NCI-H128 (cell line): ENCODE data around the gene MRAP.

Experiments
- DNase-seq: peaks from one replicate; lab custom pipeline; 2025; ENCODE audit not compliant: unreplicated experiment; lab: John Stamatoyannopoulos, UW

Gene MRAP

GRCh38 chr21:32347977-32348376 is 49.3 kb downstream of the MRAP start:
- DNase-seq = no peak

- DNase-seq = no peak
These were observed 50.1 kb downstream of the MRAP start for GRCh38 chr21:32348604-32349332.

DNA sequence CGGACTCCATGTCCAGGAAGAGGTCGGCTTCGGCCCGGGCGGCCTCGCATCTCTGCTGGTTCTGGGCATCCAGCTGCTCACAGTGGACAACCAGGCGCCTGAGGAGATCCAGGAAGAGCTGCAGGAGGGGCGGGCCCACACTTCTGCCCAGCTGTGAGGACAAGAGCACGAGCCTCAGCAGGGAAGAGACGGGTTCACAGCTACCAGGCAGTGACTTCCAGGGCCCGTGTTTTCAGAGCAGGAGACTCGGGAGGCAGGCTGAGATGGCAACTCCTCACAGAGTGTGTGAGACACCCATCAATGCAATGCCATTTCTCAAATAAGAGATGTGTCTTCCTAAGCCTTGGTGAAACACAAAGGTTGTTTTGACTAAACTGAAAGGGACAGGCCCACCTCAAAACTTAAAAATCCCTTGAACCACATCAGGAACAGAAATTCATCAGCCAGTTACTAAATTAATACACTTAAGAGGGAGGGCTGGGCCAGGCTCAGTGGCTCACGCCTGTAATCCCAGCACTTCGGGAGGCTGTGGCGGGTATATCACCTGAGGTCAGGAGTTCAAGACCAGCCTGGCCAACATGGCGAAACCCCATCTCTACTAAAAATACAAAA is 50.8 kb downstream of the MRAP start:
- DNase-seq = no peak

- DNase-seq = no peak
These were observed 51.7 kb downstream of the MRAP start for GRCh38 chr21:32350211-32350980.

- DNase-seq = no peak
These were observed 52.3 kb downstream of the MRAP start for GRCh38 chr21:32350981-32351380.

GRCh38 chr21:32351428-32351827 is 52.8 kb downstream of the MRAP start:
- DNase-seq = no peak

GRCh38 chr21:32352526-32352925 is 53.9 kb downstream of the MRAP start:
- no peak for DNase-seq

DNA sequence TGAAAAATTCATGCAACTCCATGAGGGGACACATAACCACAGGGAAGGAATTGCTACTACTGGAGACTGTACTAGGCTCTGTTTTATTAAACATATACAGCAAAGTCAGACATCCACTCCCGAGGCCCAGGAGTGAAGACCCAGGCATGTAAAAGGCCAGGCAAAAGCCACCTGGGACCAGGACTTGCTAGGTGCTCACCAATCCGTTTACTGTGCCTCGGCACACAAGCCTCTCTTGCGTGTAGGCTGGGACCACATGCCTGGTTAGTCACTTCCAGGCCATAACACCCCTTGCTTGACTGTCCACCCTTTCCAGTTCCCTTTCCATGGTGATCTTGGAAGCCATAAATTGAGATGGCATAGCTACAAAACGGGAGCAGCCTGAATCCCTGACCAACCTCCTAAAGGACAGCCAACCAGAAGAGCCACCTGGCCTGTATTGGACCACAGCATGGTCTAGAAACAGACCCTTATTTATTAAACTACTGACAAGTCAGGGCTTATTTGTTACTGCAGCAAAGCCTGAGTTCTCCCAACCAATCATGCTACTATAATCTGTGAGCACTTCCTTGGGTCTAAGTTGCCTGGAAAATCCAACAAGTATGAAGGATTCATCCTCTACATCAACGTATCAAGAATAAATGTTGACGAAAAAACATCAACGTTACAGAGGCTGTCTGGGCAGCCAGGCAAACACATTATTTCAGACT is 54.5 kb downstream of the MRAP start:
- DNase-seq = no peak

DNA sequence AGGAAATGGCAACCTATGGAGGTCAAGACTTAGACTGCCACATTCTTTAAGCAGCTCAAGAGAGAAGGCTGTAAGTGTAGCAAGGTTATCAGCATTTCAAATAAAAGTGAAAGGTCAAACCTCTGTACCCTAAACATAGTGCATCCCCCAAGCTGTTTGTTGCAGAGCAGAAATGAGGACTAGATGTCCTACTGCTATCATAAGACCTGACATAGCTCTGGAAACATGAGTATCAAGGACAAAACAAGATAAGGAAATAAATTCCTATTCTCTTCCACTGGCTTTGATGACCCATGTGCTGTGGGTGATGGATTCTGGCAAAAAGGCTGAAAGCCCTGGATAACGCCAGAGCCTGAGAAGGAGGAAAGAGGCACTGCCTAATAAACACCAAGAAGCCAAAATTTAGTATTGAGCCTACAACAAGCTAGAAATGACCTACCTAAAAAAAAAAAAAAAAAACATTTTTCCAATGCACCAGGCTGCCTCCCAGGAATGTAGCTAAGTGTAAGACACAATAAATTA is 58.3 kb downstream of the MRAP start:
- DNase-seq = no peak

GRCh38 chr21:32359719-32360260 is 61.1 kb downstream of the MRAP start:
- no peak for DNase-seq

DNA sequence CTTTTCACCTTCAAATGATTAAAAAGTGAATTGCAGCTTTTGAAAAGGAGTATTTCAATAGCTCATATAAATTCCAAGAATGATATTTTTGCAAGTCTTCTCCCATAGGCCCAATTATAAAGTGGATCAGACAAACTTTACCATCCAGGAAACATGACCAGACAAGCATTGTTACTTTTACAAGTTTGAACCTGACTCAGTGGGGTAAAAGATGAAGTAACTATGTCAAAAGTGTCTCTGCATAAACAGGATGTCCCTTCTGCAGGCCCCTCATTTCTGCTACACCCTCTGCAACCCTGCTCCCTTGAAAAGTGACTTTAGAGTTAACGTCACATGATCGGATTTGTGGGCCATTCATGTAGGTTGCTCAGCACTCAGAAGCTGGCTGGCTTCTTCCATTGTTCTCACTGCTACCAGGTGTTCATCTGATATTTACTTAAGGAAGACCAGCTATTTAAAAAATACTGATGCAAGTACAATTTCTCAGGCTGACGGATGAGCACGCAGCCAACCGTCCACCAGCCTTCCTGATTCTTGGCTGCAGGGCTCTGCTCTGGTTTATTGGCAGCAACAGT is 61.8 kb downstream of the MRAP start:
- DNase-seq = no peak
